Central memory CD4-positive, alpha-beta T cell (primary cell): ENCODE results near the gene SYNCRIP.
"Not testable (repeated sequence)": the region's sequence is repeated elsewhere in the genome, so short reads cannot be mapped to it uniquely, and the experiment has no call there.

Experiments
- DNase-seq: peaks from one replicate; pipeline ENCODE4 v3.0.0; 2022

SYNCRIP gene

DNA sequence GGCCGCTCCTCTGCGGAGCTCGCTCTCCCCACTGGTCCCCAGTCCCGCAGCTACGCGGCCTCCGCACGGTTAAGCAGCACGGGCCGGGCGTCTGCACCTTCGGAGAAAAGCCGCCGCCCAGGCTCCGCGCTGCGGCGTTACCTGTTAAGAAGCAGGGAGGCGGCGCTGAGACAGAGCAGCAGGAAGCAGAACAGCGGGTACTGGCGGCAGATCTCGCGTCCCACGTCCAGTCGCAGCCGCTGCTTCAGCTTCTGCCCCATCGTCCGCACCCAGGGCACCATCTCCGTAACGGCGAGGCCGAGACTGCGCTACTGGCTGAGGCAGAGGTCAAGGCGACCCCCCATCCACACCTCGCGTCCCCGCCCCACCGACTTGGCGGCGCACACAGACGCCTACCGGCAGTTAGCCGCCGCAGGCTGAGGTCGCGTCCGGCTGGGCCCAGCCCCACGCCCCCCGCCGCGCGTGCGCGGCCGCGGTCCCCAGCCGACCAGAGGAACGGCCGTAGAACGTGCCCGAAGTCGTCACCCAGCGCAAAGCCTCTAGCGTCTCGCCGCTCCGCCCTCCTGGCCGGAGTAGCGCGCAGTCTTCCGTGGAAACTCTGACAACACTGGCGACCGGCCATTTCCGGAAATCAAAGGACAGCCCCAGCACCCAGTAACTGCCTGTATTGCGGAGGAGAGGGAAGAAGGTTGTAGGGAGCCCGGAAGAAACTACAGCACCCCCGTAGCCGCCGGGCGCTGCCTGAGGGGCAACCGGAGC, 49.1 kb downstream of the SYNCRIP start, which contains the start of gene SNX14:
Gene SNX14, minus strand, starts transcription at position 421 of the 759 bp plus-strand sequence. Its CDS starts 140 bp downstream, at position 281.
- DNase-seq, result peak; percentile 76

DNA sequence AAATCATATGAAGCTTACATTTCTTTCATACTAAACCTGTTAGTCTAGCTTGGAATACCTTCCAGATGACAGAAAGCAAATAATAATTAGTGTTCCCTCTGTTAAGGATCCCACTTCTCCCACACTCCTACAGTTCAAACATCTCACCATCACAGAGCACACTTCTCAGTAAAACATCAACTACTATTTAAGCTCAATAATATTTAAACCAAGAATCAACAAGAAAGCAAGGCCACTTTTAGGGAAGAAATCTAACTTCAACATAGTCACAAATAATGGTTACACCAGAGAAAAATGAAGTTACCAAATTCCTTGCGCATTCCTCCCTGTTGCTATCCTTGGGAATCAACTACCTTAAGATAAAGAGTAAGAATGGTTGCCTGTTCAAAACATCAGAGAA, 50.7 kb downstream of the SYNCRIP start:
- no peak for DNase-seq

DNA sequence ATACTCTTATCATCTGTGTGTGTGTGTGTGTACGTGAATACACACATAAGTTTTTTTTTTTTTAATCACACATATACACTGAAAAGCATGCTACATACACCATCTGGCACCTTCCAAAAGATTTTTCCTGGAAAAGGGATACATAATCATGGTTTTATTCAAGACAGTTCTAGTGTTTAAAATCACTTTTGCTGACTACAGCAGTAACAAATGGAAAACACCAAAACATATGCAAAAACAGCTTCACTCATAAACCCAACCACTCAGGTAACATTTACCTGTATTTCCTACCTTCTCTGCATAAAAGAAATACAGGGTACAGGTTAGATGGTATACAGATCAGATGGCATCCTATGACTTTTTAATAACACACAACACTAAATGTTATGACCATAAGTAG, 51.5 kb downstream of the SYNCRIP start:
- no peak for DNase-seq

DNA sequence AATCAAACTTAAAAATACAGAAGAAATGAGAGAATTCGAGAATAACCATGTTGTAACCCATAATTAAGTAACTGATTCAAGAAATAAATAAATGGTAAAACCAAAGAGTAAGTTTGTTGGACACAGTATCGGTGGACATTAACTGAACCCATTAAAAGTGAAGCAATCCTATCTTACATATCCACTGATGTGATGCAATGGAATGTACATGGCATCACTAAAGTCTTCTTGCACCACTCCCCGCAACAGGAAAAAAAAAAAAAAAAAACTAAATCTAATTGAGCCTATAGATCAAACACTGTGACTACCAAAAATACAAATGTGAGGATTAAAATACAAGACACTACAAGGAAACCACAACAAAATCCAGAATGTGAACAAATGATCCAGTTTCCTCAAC, 56.9 kb downstream of the SYNCRIP start:
- no peak for DNase-seq

DNA sequence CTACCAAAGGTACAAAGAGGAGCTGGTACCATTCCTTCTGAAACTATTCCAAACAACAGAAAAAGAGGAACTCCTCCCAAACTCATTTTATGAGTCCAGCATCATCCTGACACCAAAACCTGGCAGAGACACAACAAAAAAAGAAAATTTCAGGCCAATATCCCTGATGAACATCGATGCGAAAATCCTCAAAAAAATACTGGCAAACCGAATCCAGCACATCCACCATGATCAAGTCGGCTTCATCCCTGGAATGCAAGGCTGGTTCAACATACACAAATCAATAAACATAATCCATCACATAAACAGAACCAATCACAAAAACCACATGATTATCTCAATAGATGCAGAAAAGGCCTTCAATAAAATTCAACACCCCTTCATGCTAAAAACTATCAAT, 59.9 kb downstream of the SYNCRIP start:
- DNase-seq, result not testable (repeated sequence)

DNA sequence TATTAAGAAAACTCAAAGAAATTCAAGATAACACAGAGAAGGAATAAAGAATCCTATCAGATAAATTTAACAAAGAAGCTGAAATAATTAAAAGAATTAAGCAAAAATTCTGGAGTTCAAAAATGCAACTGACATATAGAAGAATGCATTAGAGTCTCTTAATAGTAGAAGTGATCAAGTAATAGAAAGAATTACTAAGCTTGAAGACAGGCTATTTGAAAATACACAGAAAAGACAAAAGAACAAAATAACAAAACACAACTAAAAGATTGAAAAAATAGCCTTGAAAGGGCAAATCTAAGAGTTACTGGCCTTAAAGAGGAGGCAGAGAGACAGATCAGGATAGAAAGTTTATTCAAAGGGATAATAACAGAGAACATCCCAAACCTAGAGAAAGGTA, 61.1 kb downstream of the SYNCRIP start:
- DNase-seq, result no peak

DNA sequence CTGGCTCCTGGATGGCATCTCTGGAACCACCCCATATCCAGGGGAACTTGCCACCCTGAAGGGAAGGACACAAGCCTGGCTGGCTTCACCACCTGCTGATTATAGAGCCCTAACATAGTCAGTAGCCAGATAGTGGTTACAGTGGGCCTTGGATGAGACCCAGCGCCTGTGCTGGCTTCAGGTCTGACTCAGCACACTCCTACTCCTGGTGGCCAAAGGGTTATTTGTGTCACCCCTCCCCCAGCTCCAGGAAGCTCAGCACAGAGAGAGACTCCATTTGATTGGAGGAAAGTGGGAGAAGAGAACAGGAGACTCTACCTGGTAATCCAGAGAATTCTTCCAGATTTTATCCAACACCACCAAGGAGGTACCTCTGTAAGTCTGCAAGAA, 61.8 kb downstream of the SYNCRIP start:
- DNase-seq, result no peak

DNA sequence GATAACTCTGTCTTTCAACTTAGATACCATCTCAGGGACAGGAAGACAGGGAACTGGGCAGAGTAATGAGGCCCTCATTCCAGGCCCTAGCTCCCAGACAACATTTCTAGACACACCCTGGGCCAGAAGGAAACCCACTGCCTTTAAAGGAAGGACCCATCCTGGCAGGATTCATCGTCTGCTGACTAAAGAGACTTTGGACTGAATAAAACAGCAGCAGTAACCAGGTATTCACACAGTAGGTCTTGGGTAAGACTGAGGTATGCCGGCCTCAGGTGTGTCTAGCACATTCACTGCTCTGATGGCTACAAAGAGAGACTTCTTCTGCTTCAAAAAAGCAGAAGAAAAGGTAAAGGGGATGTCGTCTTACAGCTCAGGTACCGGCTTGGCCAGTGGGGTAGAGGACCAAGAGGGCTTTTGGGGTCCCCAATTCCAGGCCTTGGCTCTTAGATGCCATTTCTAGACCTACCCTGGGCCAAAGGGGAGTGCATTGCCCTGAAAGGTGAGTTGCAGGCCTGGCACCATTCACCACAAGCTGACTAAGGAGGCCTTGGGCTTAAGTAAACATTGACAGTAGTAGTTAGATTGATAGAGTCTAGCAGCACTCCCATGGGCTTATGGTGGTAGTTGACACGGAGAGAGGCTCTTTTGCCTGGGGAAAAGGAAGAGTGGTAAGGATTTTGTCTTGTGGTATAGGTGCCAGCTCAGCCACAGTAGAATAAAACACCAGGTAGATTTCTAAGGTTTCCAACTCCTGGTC, 62.4 kb downstream of the SYNCRIP start:
- no peak for DNase-seq

DNA sequence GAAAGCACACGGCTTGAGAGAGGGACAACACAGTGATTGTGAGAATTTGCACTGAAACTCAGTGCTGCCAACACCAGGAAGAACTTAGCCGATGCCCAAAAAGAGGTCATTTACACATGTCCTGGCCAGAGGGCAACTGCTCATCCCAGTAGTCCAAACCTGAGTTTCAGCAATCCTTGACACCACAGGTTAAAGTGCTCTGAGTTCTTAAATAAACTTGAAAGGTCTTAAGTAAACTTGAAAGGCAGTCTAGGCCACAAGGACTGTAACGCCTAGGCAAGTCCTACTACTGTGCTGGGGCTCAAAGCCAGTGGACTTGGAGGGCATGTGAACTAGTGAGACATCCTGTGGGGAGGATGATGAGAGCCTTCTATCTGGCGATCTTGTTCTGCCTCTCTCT, 63.1 kb downstream of the SYNCRIP start:
- no peak for DNase-seq

DNA sequence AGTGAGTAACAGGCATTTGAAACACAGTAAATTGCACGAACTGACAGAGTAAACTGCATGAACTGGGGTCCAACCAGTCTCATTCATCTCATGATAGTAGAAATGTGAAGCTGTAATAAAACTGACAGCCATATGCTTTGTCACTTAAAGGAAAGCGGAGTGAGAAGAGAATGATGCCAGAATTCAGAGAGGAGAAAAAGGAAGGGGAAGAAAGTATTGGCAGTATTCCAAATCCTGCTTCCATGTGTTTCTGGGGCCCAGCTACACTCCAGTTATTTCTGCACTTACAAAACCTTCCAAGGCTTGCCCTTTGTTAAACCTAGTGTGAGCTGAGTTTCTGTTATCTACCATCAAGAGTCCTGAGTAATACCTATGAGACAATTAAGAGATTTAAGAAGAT, 66.2 kb downstream of the SYNCRIP start:
- no peak for DNase-seq

DNA sequence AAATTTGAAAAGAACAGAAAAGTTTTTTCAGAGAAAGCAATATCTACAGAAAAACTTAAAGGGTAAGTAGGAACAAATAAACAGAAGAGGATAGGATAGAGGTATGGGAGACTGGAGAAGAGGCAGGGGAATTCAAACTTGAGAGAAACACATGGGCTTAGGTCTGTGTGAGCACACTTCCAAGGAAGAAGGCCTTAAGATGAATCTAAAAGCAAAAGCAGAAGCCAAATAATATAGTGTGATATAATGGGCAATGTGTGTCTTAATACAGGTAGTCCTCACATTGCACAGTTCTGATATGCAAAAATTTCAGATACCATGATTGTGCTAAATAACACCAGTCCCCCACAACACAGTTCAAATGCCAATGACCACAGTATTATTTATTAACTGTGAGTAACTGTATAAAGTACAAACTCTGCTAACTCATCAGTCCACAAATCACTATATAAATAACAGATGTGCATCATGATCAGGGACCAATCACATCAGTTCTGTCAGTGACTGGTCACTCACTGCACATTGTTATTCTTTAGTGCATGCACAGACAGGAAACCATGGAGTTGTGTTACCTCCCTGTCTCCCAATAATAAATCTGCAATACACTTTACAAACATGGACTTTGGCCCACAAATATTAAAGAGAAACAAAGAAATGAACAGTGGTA, 67.6 kb downstream of the SYNCRIP start:
- DNase-seq, result no peak

DNA sequence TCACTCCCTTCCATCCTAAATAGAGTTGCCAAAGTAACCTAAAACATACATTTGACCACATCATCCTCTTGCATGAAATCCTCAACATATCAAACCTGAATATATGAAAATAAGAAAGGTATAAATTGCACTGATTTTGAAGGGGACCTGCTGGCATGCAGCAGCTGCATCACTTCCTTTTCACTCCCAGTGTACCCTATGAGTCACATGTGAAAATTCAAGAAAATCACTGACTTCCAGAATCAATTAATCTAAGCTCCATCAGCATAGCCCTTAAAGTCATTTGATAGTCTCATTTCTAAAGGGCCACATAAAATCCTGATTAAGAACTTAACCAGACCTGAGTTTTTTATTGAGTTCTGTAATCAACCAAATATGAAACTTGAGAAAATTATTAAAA, 73.4 kb downstream of the SYNCRIP start:
- DNase-seq, result no peak

DNA sequence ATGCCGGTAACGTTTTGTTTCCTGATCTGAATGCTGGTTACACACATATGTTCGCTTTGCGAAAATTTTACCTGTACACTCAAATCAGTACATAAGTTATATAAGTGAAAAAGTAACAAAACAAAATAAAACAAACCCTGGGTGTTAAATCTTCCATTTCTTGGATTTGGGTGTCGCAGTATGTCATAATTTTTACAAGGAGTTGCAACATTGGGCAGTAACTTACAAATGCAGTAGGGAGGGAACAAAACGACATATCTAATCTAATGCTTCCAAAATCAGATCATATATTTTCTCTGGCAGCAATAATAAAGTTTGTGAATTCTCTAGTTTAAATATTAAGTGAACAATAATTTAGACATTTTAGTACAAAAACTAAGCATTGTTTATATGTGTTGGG, 74.3 kb downstream of the SYNCRIP start:
- no peak for DNase-seq

DNA sequence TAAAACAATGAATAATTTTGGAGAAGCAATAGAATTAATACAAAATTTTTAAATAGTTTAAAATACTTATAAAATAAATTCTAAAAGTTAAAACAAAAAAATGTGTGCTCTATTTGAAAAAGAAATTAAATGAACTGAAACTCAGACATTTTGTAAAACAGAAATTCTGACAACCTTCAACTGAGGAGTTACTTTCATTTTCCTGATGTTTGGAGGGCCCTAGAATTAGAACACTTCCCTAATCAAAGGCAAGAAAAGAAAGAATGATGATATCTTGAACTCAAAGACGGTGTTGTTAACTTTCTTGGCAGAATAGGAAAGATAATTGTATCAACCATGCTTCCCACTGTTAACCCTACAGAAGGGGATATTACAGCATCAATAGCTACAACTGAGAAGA, 77.0 kb downstream of the SYNCRIP start:
- DNase-seq, result no peak

DNA sequence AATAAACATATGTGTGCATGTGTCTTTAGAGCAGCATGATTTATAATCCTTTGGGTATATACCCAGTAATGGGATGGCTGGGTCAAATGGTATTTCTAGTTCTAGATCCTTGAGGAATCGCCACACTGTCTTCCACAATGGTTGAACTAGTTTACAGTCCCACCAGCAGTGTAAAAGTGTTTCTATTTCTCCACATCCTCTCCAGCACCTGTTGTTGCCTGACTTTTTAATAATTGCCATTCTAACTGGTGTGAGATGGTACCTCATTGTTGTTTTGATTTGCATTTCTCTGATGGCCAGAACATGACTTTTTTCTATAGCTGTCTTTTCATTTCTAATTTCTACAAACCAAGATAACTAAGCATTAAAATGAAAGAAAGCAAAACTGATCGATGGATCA, 78.5 kb downstream of the SYNCRIP start:
- not testable (repeated sequence) for DNase-seq
